K562 (cell line): Measurements from ENCODE around the gene CXCR5. TPM values are rescaled to one million over a fixed set of nuclear protein-coding genes. Genes with fewer than 3 reads are reported as not detected.
A peak's percentile ranks its signal among the peaks of the same experiment; 100 is the strongest.

Experiments
- ATF3 ChIP-seq, 2 experiments: fragments of 450-650 bp in 1 of 2; sonication (generic) in 1 of 2; formaldehyde crosslinking in 1 of 2; IDR thresholded peaks in 1 of 2; conservative IDR thresholded peaks in 1 of 2; 2 replicates each; pipeline versions ENCODE4 v1.6.1 to v1.8.1; 2016 to 2023; ENCODE audit warnings: mild to moderate bottlenecking in 2 of 2, moderate library complexity in 2 of 2, inconsistent platforms in 1 of 2, missing genetic modification reagents in 1 of 2
- CREB5 ChIP-seq: fragments of 250-450 bp; sonication (Bioruptor Pico); IDR thresholded peaks from 2 replicates; pipeline ENCODE4 v1.5.0; 2020; ENCODE audit warnings: mild to moderate bottlenecking
- CTCF ChIP-seq, 3 experiments: IDR thresholded peaks in 2 of 3; conservative IDR thresholded peaks in 1 of 3; 2 replicates each; pipeline ENCODE4 v1.5.1; 2011 to 2012; ENCODE audit warnings: low read length in 3 of 3, mild to moderate bottlenecking in 3 of 3, control low read depth in 2 of 3, improper control_type of control experiment in 1 of 3, inconsistent platforms in 1 of 3, low read depth in 1 of 3, mixed read lengths in 1 of 3, moderate library complexity in 1 of 3; ENCODE audit not compliant: insufficient read depth in 2 of 3
- CTCFL ChIP-seq: IDR thresholded peaks from 2 replicates; pipeline ENCODE4 v1.6.1; 2011; ENCODE audit warnings: borderline replicate concordance, low read depth, mild to moderate bottlenecking, moderate library complexity, low read length; ENCODE audit not compliant: insufficient read depth, poor library complexity, severe bottlenecking
- ETS2 ChIP-seq: IDR thresholded peaks from 2 replicates; pipeline ENCODE4 v1.6.1; 2016; ENCODE audit warnings: borderline replicate concordance, missing genetic modification characterization, mild to moderate bottlenecking, moderate library complexity, missing compliant biosample characterization; ENCODE audit not compliant: poor library complexity, severe bottlenecking
- FOXA3 ChIP-seq, 2 experiments: fragments of 450-650 bp in 1 of 2; sonication (generic) in 1 of 2; formaldehyde crosslinking; IDR thresholded peaks in 1 of 2; conservative IDR thresholded peaks in 1 of 2; 2 replicates each; pipeline versions ENCODE4 v1.4.0 to v1.8.0; 2020 to 2022; ENCODE audit warnings: mild to moderate bottlenecking in 2 of 2, missing genetic modification reagents in 1 of 2
- FOXM1 ChIP-seq, 2 experiments: fragments of 450-650 bp in 1 of 2; sonication (generic) in 1 of 2; formaldehyde crosslinking in 1 of 2; IDR thresholded peaks; 2 replicates each; pipeline versions ENCODE4 v1.6.1 to v1.9.0; 2017 to 2022; ENCODE audit warnings: low read depth in 2 of 2, mild to moderate bottlenecking in 2 of 2, missing genetic modification reagents in 1 of 2, moderate library complexity in 1 of 2
- NCOA2 ChIP-seq, 2 experiments: fragments of 450-650 bp; IDR thresholded peaks; 2 replicates each; pipeline ENCODE4 v1.6.1; 2018; ENCODE audit warnings: mild to moderate bottlenecking in 2 of 2, moderate library complexity in 1 of 2; ENCODE audit not compliant: partially characterized antibody in 2 of 2
- NCOA6 ChIP-seq: fragments of 450-650 bp; IDR thresholded peaks from 2 replicates; pipeline ENCODE4 v1.6.1; 2017; ENCODE audit warnings: mild to moderate bottlenecking
- OTX1 ChIP-seq: fragments of 450-650 bp; formaldehyde crosslinking; IDR thresholded peaks from 2 replicates; pipeline ENCODE4 v1.4.0; 2022; ENCODE audit warnings: mild to moderate bottlenecking
- PPARD ChIP-seq: fragments of 250-450 bp; sonication (Bioruptor Pico); IDR thresholded peaks from 2 replicates; pipeline ENCODE4 v1.8.0; 2022; ENCODE audit warnings: inconsistent platforms, mild to moderate bottlenecking, moderate library complexity
- SRF ChIP-seq, 2 experiments: fragments of 250-450, 450-650 bp in 1 of 2; sonication (Bioruptor Pico) in 1 of 2; sonication (generic) in 1 of 2; formaldehyde crosslinking; IDR thresholded peaks; 2 replicates each; pipeline versions ENCODE4 v1.5.0 to v1.5.1; 2020 to 2022; ENCODE audit warnings: mild to moderate bottlenecking in 1 of 2, missing genetic modification reagents in 1 of 2
- STAT5A ChIP-seq: IDR thresholded peaks from 2 replicates; pipeline ENCODE4 v1.6.1; 2012; ENCODE audit warnings: low read length, inconsistent platforms, borderline replicate concordance
- ZNF140 ChIP-seq: fragments of 250-450 bp; sonication (Bioruptor Pico); IDR thresholded peaks from 2 replicates; pipeline ENCODE4 v1.8.0; 2021; ENCODE audit warnings: moderate library complexity, mild to moderate bottlenecking, inconsistent platforms
- ZNF639 ChIP-seq, 2 experiments: fragments of 200-800 bp in 1 of 2; sonication (Bioruptor generic) in 1 of 2; sonication (generic) in 1 of 2; formaldehyde crosslinking in 1 of 2; IDR thresholded peaks in 1 of 2; conservative IDR thresholded peaks in 1 of 2; 2 replicates each; pipeline versions ENCODE4 v1.5.0 to v1.6.1; 2016 to 2020; ENCODE audit warnings: missing compliant biosample characterization in 1 of 2, missing genetic modification characterization in 1 of 2, missing genetic modification reagents in 1 of 2
- ZSCAN32 ChIP-seq: fragments of 450-650 bp; formaldehyde crosslinking; IDR thresholded peaks from 2 replicates; pipeline ENCODE4 v1.4.0; 2020; ENCODE audit warnings: mild to moderate bottlenecking, moderate library complexity
- polyA plus RNA-seq, 8 experiments: library from polyadenylated mRNA; depleted of rRNA in 4 of 8; stranded (reverse) in 5 of 8; unstranded in 3 of 8; fragments of >200 nt; fragmentation: Nextera tagmentation in 2 of 8; fragmentation: Illumina TruSeq in 1 of 8; extraction: Ambion mirVana in 2 of 8; extraction: Trizol in 1 of 8; gene quantifications; 2 replicates each; pipeline versions ENCODE4 v1.2.1 to v1.2.3, GENCODE V29; 2011 to 2014; ENCODE audit warnings: inconsistent platforms in 1 of 8, missing spikeins in 1 of 8
- total RNA-seq, 7 experiments: library from RNA; depleted of rRNA in 6 of 7; stranded (reverse); fragments of >200 nt in 6 of 7; fragmentation: Illumina TruSeq in 2 of 7; extraction: Trizol in 2 of 7; gene quantifications; 2 replicates each; pipeline versions ENCODE4 v1.2.1 to v1.2.3, GENCODE V29; 2011 to 2021; ENCODE audit warnings: low replicate concordance in 1 of 7

Gene CXCR5
- total and polyA plus RNA-seq, 9 of the 15 experiments (the other 6 are each of a cell fraction or from before 2014, with no cell fraction given), result 0.03 to 0.06 TPM; not detected in 7

- TF ChIP-seq CTCFL (no peak), PPARD (CRISPR knock-in tag) (no peak), CREB5 (CRISPR knock-in tag) (no peak), ZSCAN32 (CRISPR knock-in tag) (no peak), ZNF140 (CRISPR knock-in tag) (no peak), ETS2 (tag) (no peak), SRF (CRISPR knock-in tag; IDR thresholded peaks at IDR 0.05) (0 out of 4 replicates have a peak, but pooled peaks of 1 of the 2 experiments have one; percentile 25), NCOA6 (no peak), ZNF639 (CRISPR knock-in tag; conservative IDR thresholded peaks at IDR 0.05 in 1 of 2, IDR thresholded peaks at IDR 0.05 in 1 of 2) (no peak), STAT5A (no peak), NCOA2 (IDR thresholded peaks at IDR 0.05; ENCODE audit: partially characterized antibody in 2 of 2) (no peak), CTCF (IDR thresholded peaks at IDR 0.05 in 2 of 3, conservative IDR thresholded peaks at IDR 0.05 in 1 of 3; ENCODE audit: insufficient read depth in 2 of 3, low read depth in 1 of 3, low read length in 3 of 3) (peak; percentile 89 to 97 (median 89)), ATF3 (IDR thresholded peaks at IDR 0.05) (no peak), ATF3 (CRISPR knock-in tag; conservative IDR thresholded peaks at IDR 0.05) (no peak), FOXM1 (IDR thresholded peaks at IDR 0.05; ENCODE audit: low read depth) (no peak), FOXM1 (CRISPR knock-in tag; IDR thresholded peaks at IDR 0.05; ENCODE audit: low read depth) (no peak), FOXA3 (CRISPR knock-in tag; conservative IDR thresholded peaks at IDR 0.05 in 1 of 2, IDR thresholded peaks at IDR 0.05 in 1 of 2) (no peak), OTX1 (no peak)
Observed at GRCh38 chr11:118930094-118930712, 46.5 kb downstream of the CXCR5 start (continued).
